ENCODE results near the gene PCDH15.

DNA sequence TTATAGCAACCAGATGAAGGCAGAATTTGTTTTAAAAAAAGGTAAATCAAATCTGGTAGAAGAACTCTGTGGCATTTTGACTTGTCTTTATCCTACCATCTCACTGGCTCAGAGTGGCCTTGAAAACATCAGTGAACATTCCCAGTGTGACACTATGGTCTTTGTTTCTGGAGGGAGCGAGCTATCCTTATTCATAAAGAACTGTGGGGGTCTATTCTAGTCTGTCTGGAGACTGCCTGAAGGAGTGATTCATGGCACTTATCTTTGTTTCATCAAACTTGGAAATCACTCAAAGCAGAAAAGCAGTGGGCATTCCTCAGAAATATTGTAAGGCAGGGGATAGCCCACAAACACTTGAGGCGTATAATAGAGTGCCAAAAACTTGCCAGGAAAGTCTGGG lies 719.1 kb downstream of the PCDH15 start:
- TF ChIP-seq POLR2A (IDR thresholded peaks at IDR 0.05; ENCODE audit: low read depth, low read length) (no peak), MXI1 (IDR thresholded peaks at IDR 0.05; ENCODE audit: borderline replicate concordance, low read depth, low read length) (no peak), MAZ (IDR thresholded peaks at IDR 0.05; ENCODE audit: borderline replicate concordance, low read depth, low read length) (no peak), ELK1 (IDR thresholded peaks at IDR 0.05; ENCODE audit: borderline replicate concordance, low read depth, low read length) (no peak), BHLHE40 (IDR thresholded peaks at IDR 0.05; ENCODE audit: low read depth, low read length) (no peak), RFX5 (IDR thresholded peaks at IDR 0.05; ENCODE audit: low read depth, low read length) (no peak), RAD21 (IDR thresholded peaks at IDR 0.05; ENCODE audit: low read length) (no peak)
- TF ChIP-seq, protein P1, sequence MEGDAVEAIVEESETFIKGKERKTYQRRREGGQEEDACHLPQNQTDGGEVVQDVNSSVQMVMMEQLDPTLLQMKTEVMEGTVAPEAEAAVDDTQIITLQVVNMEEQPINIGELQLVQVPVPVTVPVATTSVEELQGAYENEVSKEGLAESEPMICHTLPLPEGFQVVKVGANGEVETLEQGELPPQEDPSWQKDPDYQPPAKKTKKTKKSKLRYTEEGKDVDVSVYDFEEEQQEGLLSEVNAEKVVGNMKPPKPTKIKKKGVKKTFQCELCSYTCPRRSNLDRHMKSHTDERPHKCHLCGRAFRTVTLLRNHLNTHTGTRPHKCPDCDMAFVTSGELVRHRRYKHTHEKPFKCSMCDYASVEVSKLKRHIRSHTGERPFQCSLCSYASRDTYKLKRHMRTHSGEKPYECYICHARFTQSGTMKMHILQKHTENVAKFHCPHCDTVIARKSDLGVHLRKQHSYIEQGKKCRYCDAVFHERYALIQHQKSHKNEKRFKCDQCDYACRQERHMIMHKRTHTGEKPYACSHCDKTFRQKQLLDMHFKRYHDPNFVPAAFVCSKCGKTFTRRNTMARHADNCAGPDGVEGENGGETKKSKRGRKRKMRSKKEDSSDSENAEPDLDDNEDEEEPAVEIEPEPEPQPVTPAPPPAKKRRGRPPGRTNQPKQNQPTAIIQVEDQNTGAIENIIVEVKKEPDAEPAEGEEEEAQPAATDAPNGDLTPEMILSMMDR (conservative IDR thresholded peaks at IDR 0.05; ENCODE audit: low read depth, low read length): no peak
- TF ChIP-seq, protein P2, sequence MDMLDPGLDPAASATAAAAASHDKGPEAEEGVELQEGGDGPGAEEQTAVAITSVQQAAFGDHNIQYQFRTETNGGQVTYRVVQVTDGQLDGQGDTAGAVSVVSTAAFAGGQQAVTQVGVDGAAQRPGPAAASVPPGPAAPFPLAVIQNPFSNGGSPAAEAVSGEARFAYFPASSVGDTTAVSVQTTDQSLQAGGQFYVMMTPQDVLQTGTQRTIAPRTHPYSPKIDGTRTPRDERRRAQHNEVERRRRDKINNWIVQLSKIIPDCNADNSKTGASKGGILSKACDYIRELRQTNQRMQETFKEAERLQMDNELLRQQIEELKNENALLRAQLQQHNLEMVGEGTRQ (IDR thresholded peaks at IDR 0.05; ENCODE audit: low read depth, low read length): no peak

Data from IMR-90 (cell line).